GM04504 (cell line): ENCODE data around the gene UBA5.
"Not testable (repeated sequence)": the region's sequence is repeated elsewhere in the genome, so short reads cannot be mapped to it uniquely, and the experiment has no call there.

Experiments used
- DNase-seq: peaks from one replicate; pipeline ENCODE4 v3.0.0-alpha.2; 2012; ENCODE audit warnings: low read depth

UBA5 gene

DNA sequence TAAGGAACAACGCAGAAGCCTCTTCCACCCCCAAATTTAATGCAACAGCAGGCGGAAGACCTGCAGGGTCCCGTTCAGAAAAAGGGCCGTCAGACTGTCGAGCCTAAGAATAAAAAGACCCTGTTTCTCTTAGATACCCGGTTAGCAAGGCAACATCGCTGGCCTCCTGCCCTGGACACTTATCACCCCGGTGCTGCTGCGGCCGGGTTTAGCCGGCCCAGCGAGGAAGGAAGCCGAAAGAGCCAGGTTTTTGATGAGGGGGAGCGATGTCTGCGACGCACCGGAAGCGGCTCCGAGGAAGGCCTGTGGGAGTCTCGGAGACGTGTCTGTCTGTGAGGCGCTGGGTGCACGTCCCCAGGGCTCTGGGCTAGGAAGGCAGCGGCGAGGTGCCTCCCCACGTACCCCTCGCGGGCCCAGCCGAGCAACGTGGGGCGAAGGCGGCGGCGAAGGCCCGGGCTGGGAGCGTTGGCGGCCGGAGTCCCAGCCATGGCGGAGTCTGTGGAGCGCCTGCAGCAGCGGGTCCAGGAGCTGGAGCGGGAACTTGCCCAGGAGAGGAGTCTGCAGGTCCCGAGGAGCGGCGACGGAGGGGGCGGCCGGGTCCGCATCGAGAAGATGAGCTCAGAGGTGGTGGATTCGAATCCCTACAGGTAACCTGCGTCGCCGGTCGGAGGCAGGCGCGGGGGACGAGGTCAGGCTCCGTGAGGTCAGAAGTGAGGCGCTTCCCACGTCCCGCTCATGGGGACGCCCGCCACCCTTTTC is at the start of gene UBA5:
UBA5 (plus strand) TSS at position 278 of the 759 bp plus-strand sequence; CDS start at position 487, 209 bp downstream.
- peak; percentile 42 for DNase-seq

DNA sequence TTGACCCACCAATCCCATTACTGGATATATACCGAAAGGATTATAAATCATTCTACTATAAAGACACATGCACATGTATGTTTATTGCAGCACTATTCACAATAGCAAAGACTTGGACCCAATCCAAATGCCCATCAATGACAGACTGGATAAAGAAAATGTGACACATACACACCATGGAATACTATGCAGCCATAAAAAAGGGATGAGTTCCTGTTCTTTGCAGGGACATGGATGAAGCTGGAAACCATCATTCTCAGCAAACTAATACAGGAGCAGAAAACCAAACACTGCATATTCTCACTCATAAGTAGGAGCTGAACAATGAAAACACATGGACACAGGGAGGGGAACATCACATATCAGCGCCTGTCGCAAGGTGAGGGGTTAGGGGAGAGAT is 44.8 kb upstream of the UBA5 start:
- not testable (repeated sequence) for DNase-seq

DNA sequence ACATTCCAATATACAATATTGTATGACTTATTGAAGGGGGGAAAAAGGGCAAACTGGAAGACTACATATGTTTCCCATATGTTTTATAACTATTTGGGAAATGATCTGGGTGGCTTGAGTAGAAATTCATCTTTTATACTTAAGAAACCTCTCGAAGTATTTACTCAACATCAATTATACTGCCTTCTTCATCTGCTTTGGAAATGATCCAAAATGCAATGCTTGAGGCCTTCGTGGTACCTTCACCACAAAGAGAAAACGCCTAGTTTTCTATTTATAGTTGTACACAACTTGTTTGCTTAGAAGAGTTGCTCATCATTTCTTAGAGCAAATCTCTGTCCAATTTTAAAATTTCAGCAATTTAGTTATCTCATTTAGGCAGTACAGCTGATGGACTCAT is 44.2 kb upstream of the UBA5 start:
- DNase-seq: peak; percentile 11

DNA sequence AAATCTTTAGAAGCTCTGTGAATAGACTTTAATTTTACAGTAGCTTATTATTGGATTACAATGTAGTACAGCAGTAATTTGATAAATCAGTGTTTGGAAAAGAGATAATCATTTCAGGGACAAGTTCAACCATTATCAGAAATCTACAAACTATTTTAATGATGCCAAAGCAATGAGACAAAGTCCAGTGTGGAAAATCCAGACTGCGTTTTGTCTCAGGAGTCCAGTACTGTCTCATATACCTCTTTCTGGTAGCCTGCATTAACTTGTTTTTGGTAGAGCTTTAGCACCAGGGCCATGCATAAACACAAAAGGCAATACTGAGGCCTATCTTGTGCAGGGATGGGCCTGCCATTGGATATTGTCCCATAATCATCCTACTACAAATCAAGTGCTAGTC is 43.3 kb upstream of the UBA5 start:
- no peak for DNase-seq

DNA sequence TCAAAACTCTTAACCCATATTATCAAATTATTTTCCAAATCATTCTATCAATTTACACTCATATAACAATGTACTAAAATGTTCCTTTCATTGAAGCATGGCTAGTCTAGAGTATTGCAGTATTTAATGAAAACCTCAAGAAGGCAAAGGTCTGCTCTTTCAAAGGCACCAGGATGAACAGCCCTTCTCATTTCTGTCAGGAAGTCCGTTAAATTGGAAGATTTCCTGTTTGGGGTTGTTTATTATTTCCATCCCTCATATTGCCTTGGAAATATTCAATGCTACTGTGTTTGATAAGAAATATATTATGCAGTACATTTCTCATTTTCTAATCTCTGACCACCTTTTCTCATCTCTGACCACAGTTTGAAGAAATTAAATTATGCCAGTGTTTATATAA is 38.0 kb upstream of the UBA5 start:
- no peak for DNase-seq

DNA sequence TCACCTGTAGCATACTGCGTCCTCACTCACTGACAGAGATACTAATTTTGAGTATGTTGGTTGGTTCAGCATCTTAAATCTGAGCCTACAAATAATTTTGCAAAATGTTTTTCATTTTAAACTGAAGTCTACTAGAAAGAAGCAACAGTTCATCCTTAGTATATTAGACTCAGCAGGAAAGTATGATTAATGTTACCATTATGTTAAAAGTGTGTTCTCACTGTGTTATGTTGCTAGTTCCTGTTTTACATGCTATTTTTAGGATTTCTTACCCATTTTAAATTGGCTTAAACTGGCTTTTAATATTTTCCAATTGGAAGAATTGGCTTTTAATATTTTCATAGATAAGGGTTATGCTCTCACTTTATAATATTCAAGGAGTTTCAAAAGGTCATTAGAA is 37.4 kb upstream of the UBA5 start:
- DNase-seq: no peak

DNA sequence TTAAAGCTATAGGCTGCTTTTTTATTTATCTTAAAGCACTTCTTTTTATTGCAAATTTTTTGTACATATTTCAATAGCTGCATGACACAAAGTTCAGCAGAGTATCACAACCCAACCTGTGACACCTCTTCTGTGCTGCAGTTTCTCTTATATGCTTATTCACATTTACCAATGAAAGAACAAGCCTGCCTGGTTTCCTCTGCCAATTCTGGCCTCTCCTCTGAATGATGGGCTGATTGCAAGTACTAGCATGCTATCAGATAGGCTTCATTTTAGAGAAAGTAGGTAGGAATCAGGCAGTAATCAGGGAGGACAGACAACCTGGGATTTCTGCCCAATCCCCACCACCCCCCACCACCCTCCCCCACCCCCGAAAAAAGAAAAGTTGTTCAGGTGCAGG is 36.5 kb upstream of the UBA5 start:
- no peak for DNase-seq

DNA sequence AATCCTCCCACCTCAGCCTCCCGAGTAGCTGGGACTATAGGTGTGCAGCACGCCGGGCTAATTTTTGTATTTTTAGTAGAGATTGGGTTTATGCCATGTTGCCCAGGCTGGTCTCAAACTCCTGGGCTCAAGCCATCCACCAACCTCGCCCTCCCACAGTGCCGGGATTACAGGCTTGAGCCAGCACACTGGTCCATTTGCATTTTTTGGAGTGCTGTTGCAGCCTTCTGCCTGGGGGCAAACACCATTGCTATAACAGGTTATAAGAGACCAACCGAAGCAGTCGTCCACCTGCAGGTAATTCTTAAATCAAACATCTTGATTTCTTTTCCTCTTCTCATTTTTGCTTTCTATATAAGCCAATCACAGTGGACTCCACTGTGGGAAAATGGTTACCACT is 35.3 kb upstream of the UBA5 start:
- no peak for DNase-seq

DNA sequence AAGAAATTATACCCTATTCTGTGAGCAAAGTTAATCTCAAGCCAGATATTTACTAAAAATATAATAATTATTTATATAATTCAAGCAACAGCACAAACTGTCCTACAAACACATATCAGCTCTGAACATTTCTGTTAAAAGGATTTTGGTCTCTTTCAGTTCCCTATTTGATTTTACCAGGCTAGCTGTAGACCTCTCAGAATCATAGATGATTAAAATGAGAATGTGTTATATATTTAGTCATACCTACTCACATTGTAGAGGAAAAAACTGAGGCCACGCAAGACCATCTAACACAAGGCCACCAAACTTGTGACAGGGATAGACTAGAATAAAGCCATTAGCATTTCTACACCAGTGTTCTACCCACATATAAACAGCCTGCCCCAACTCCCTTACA is 34.5 kb upstream of the UBA5 start:
- DNase-seq: no peak

DNA sequence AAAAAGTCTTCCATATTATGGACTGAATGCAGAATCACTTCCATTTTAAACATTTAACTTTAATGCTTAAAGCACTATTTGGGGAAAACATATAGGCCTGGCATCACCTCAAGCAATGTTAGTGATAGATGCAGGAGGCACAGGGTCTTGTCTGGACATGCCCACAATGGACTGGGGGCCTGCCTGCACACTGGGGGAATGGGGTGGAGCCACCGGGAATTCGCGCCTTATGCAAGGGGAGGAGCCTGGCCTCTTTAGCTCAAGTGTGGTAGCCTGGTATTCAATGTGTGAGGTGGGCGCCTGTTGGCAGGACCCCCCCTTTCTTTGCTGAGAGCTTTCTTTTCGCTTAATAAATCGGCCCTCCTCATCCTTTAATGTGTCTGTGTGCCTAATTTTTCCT is 33.2 kb upstream of the UBA5 start:
- DNase-seq: no peak

DNA sequence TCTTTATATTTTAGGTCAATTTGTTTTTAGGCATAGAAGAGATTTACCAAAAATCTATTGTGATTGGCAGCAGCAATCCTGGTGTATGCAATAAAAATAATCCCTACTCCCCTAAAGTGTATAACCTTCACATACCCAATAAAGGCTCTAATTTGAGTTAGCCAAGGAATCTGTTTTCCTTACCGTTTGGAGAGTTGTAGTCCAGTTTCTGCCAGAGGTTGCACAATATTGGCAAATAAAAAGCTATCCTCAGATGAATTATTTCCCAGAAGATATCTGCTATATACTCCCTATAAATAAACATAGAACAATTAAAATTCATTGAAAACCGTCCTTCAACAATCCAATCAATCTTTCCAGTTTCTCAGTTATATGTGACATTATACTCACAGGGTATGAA is 32.0 kb upstream of the UBA5 start:
- DNase-seq: no peak

DNA sequence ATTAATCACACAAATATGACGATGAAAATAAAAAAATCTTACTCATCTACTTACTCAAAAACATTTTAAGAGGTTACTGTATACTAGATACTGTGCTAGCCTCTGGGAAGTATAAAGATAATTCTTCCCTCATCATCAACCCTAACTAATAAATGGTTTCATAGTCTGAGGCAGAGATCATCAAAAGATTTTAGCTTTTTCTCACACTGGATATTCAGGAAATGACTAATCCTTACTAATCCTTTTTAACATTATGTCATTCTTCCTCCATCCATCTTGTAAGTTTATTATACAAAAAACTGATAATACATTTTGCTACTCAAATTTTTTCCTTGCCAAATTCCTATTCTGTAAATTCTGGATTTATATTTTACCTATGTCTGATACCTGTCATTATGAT is 30.2 kb upstream of the UBA5 start:
- peak; percentile 62 for DNase-seq

DNA sequence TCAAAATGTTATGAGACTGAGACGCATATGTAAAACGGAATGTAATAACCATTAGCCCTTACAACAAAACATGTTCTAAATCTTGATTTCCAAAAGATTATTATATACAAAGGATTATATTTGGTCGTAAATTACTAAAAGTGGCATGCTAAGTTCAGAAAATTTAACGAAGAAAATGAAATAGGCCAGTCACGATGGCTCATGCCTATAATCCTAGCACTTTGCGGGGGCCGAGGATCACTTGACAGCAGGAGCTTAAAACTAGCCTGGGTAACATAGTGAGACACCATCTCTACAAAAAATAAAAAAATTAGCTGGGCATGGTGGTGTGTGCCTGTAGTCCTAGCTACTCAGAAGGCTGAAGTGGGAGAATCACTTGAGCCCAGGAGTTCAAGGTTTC is 29.5 kb upstream of the UBA5 start:
- no peak for DNase-seq

DNA sequence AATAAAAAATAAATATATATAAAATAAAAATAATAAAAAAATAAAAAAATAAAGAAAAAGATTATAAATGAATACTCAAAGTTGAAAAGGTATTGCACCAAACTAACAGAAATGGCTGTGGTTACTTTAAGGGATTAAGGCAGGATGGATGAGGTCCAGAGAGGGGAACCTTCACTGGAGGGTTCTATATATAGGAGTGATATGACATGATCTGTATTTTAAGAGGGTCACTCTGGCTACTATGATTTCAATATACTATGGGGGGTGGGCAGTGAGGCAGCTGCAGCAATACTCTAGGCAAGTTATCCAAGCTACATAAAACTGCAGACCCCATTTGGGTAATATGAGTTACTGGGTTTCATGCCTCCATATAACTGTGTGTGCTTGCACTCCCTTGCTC is 25.1 kb upstream of the UBA5 start:
- no peak for DNase-seq

DNA sequence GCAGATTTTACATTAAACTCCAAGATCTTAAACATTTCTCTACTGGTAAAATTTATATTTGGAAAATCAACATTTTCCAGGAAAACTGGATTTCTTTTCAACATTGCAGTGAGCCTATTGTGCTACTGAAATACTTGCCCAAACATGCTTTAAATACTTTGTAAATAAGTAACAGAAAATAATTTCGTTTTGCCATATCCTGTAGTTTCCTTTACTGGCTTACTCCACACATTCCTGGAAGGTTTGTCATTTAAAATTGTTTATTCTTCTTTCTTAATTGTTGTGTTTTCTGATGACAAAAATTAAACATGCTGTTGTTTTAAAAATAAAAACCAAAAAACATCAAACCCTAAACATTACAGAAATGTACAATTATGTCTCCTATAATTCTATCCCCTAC is 22.5 kb upstream of the UBA5 start:
- no peak for DNase-seq

DNA sequence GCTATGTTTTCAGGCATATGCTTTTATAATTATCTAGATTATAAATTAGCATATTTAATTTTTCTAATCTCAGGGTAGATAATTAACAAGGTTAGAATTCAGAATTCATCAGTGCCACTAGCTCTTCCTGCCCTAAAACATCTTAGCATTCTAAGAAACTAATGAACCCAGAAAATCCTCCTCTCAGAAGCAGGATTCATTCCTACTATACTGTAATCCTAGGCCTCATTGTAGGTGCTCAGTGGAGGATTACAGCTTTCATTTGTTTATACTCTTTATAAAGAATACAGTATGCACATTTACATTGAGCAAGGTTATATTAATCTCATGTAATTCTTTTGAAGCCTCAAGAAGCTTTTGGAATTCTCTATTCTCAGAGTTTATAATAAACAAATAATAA is 21.4 kb upstream of the UBA5 start:
- no peak for DNase-seq

DNA sequence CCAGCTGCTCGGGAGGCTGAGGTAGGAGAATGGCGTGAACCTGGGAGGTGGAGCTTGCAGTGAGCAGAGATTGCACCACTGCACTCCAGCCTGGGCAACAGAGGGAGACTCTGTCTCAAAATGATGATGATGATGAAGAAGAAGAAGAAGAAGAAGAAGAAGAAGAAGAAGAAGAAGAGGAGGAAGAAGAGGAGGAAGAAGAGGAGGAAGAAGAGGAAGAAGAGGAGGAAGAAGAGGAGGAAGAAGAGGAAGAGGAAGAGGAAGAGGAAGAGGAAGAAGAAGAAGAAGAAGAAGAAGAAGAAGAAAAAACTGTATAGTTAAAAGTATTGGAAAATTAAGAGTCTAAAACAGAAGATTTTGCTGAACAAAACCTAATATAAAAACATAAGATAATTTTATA is 18.7 kb upstream of the UBA5 start:
- not testable (repeated sequence) for DNase-seq

DNA sequence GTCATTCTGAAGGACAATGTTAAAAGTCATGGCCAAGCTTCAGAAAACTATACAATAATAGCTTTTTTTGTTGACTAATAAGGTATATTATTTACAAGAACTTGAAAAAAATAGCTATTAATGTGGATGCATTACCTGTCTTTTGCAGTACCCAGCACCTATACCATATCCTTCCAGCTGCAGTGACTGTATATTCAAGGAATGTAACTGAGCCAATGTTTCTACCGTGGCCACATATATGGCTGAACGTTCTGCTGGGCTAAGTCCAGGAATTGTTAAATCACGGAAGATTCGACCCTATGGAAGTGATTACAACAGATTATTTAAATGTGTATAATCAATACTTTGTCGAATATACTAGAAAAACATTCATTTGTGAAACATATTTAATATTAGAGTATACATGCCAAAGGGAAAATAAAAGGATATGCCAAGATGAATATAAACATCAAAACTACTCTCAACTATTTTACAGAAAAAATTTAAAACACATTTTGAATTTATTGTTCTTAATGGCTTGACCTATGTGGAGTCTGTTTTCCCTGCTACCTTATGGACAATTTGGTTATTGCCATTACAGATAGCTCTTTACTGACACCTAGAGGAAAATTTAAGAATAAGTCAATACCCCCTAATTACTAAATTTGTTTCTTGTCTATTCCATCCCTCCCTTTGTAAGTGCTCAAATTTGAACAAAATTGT is 18.1 kb upstream of the UBA5 start:
- DNase-seq: peak; percentile 38

DNA sequence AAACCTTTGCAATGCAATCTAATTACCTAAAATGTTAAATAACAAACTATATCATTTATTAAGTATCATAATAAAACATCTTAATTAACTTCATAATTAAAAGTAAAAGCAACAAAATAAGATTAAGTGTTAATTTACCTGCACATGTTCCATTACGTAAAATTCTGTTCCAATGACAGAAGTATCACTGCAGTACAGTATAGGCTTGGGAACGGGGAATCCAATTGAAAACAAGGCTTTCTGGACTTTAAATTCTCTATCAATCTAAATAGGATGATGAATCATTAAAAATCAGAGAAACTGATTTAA is 17.6 kb upstream of the UBA5 start:
- DNase-seq: no peak

DNA sequence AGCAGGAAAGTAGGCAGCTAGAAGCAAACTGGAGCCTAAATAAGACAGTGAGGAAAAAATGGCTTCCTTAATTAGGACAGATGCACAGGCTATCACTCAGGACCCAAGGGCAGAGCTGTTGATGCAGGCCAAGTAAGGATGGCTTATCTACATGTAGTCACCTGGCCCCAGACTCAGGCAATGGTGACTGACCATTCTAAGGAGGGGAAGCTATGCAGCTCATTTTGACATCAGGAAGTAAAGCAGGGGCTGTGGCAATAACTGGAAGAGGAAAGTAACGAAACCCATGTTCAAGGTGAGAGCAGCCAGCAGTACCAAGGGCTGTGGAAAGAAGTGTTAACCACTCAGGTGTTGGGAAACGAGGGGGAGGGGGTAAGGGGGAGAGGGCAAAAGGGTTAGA is 16.8 kb upstream of the UBA5 start:
- no peak for DNase-seq

DNA sequence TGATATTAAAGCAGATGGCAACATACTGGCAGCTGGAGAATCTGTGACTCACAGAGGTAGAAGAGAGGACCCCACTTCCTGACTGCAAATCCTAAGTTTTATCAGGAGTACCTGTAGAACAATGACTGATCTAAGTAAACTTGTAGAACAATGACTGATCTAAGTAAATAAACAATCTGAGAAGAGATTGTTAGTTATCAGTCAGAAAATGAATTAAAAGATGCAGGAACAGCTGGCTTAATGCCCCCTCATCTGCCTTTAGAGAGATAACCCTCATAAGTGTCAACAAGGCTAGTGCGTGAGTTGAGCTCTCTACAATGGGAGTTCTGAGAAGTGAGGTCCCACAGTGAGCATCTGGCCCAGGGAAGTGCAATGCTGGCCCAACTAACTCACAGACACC is 15.1 kb upstream of the UBA5 start:
- no peak for DNase-seq

DNA sequence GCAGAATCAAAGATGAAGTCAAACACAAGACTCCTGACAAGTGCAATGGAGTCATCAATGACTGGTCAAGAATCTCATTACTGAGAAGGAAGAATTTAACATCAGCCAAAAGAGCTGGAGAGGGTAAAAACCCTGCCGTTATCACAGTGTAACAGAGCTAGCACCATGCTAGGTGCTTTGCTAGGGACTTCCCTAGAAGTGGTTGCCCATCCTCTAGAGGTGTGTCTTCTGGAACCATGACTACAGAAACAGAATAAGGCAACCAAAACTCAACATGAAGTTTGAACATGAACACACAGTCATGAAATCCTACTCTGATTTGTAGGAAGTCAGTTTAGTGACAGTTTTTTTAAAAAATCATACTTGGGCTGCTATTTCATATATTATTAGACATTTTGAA is 10.0 kb upstream of the UBA5 start:
- DNase-seq: no peak

DNA sequence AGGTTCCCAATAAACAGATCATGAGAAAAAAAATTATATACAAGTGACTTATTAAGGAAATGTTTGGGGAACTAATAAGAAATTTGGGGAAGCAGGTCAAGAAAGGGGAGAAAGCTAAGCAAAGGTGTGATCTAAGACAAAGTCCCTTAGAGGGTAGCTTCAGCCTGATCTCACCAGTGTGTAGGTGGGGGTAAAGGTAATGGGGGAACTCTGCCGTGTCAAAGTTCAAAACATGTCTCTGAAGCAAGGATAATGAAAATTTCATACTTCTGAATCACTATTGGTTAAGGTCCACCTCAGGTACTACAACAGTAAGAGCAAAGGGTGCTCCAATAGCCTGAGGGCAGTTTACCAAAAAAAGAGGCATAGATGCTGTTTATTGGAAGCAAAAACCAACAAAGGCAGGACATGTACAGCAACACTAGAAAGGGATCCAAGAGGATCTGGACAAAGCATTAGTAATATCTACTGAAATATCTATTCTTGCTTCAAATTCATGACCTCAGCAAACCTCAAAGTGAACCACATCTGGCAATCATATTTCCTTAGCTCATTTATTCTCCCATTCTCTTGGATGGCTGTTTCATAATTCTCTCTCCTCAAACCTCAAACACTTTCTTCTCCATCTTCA is 7.4 kb upstream of the UBA5 start:
- peak; percentile 48 for DNase-seq

DNA sequence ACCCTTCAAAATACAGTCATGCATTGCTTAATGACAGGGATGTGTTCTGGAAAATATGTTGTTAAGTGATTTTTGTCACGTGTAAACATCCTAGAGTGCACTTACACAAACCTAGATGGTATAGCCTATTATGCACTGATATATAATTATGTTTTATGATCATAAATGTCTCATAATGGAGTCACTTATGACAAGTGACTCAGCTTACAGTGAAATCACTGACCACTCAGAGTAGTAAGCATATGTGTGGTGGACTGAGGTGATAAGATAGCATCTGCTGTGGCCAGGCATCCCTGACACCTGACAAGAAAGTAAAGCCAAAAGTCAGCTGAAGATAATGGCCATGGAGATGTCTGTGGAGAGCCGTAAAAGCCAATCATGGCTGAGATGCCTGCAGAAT is 5.9 kb upstream of the UBA5 start:
- DNase-seq: no peak
